ENCODE data around the gene ADAM12. TPM values are rescaled to one million over a fixed set of nuclear protein-coding genes. Genes with fewer than 3 reads are reported as not detected.

The ADAM12 gene
- total and polyA plus RNA-seq, 2 donors (not counting 3 experiments of a cell fraction or from before 2014, with no cell fraction given), result 0.22 to 0.33 TPM

DNA sequence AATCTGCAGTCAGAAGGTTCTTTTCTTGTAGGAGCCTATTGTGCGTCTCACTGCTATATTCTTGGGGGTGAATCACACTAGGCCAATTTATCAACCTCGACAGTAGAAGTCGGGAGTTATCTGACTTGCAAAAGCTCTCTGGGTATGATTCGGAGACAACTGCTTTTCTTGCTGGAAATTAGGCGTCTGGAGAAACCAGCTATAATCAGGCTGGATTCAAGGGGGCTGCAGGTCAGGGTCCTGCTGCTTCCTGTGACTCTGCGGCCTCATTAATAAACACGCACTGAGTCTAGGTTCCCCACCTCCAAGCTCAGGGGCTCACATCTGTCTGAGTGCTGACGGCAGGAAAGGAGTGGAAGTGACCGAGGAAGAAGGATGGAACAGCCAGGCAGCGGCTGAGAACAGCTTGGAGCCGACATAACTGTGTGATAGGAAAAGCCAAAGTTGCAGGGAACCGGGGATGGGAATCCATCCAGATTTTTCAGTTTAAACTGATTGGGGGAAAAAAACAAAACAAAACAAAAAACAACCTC lies 307.3 kb downstream of the ADAM12 start:
- no peak for TF ChIP-seq POLR2A (IDR thresholded peaks at IDR 0.05; ENCODE audit: low read depth, low read length)
- no peak for TF ChIP-seq FOS (IDR thresholded peaks at IDR 0.05; ENCODE audit: borderline replicate concordance, insufficient read depth, low read length)
- TF ChIP-seq JUN (IDR thresholded peaks at IDR 0.05; ENCODE audit: borderline replicate concordance, insufficient read depth, insufficient read length, low read depth), result no peak
- TF ChIP-seq, protein P1, sequence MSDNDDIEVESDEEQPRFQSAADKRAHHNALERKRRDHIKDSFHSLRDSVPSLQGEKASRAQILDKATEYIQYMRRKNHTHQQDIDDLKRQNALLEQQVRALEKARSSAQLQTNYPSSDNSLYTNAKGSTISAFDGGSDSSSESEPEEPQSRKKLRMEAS (IDR thresholded peaks at IDR 0.05; ENCODE audit: insufficient read depth, insufficient read length), result no peak
- TF ChIP-seq EZH2 (IDR thresholded peaks at IDR 0.05; ENCODE audit: borderline replicate concordance, low read depth, low read length, severe bottlenecking), result no peak
- TF ChIP-seq, protein P2, sequence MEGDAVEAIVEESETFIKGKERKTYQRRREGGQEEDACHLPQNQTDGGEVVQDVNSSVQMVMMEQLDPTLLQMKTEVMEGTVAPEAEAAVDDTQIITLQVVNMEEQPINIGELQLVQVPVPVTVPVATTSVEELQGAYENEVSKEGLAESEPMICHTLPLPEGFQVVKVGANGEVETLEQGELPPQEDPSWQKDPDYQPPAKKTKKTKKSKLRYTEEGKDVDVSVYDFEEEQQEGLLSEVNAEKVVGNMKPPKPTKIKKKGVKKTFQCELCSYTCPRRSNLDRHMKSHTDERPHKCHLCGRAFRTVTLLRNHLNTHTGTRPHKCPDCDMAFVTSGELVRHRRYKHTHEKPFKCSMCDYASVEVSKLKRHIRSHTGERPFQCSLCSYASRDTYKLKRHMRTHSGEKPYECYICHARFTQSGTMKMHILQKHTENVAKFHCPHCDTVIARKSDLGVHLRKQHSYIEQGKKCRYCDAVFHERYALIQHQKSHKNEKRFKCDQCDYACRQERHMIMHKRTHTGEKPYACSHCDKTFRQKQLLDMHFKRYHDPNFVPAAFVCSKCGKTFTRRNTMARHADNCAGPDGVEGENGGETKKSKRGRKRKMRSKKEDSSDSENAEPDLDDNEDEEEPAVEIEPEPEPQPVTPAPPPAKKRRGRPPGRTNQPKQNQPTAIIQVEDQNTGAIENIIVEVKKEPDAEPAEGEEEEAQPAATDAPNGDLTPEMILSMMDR (IDR thresholded peaks at IDR 0.05; ENCODE audit: extremely low read depth in 1 of 2, insufficient read depth in 1 of 2, low read depth in 1 of 2, low read length in 2 of 2), result no peak
- TF ChIP-seq MYC (IDR thresholded peaks at IDR 0.05; ENCODE audit: low read depth, low read length), result no peak
- no peak for TF ChIP-seq POLR2AphosphoS5 (IDR thresholded peaks at IDR 0.05; ENCODE audit: insufficient read depth, low read depth, low read length)
- no peak for TF ChIP-seq GATA2 (IDR thresholded peaks at IDR 0.05; ENCODE audit: insufficient read depth, insufficient read length, low read depth, low read length)
- Histone ChIP-seq H3K9me1 (replicated peaks; ENCODE audit: control insufficient read depth, extremely low read depth, insufficient read depth, low read length) (no peaks in the 10 kb centered on the region), H3K36me3 (ENCODE audit: control insufficient read depth in 2 of 2, extremely low read depth in 1 of 2, insufficient read depth in 2 of 2, low read length in 2 of 2) (no peaks in the 10 kb centered on the region), H4K20me1 (replicated peaks; ENCODE audit: control insufficient read depth, extremely low read depth, insufficient read depth, low read length) (no peaks in the 10 kb centered on the region), H3K4me1 (ENCODE audit: control insufficient read depth, extremely low read depth, insufficient read depth, low read length) (no peaks in the 10 kb centered on the region), H3K27me3 (ENCODE audit: control insufficient read depth in 2 of 2, insufficient read depth in 2 of 2, low read length in 2 of 2) (no peaks in the 10 kb centered on the region), H3K79me2 (ENCODE audit: control insufficient read depth, insufficient read depth, low read length) (no peaks in the 10 kb centered on the region), H3K4me2 (ENCODE audit: insufficient read depth, low read length) (no peak overlapping the region), H3K4me3 (replicated peaks in 1 of 3; ENCODE audit: insufficient read depth in 1 of 3, low read depth in 1 of 3, low read length in 3 of 3) (no peak overlapping the region), H3K9me3 (replicated peaks; ENCODE audit: control insufficient read depth, insufficient read depth, low read length) (no peaks in the 10 kb centered on the region), H3K27ac (ENCODE audit: insufficient read depth, low read depth, low read length) (no peak overlapping the region), H2AFZ (ENCODE audit: low read depth, low read length) (peak overlapping the region; percentile 41), H3K9ac (replicated peaks; ENCODE audit: extremely low read depth, insufficient read depth, low read length) (peak overlapping the region; percentile 11)
- POLR2A ChIA-PET, result no interaction called here
- no TSS peak for BruUV-seq (replicated peaks)
- FAIRE-seq, result peak; percentile 8
- dilution Hi-C loops (cut with MboI; ENCODE audit: extremely low pct_ligation_motif_present, low sequenced_read_pairs), result no loop called here
- peak; percentile 83 for DNase-seq (ENCODE audit: low read depth, low spot score)
- CTCF ChIA-PET, result interaction anchor here (0.9 to 1.9 kb wide), 8 partner anchors 10 to 147 kb away, joined by 3 to 9 read pairs (median 3); no protein-coding TSS in a partner anchor
- intact Hi-C loops (cut with micrococcal nuclease), result loop anchor here (1.0 kb wide), 1 partner anchor 19 kb away; no protein-coding TSS in a partner anchor
